GM12892 (cell line): ENCODE results near the gene RICTOR.

Experiments
- POLR2A ChIP-seq: IDR thresholded peaks from 2 replicates; pipeline ENCODE4 v1.6.1; 2011; ENCODE audit warnings: low read depth, low read length, control low read depth
- POLR2AphosphoS5 ChIP-seq: IDR thresholded peaks from 2 replicates; pipeline ENCODE4 v1.6.1; 2011; ENCODE audit warnings: low read depth, low read length, control low read depth
- TAF1 ChIP-seq: IDR thresholded peaks from 2 replicates; pipeline ENCODE4 v1.6.1; 2011; ENCODE audit warnings: low read depth, mild to moderate bottlenecking, control low read depth, low read length, borderline replicate concordance

DNA sequence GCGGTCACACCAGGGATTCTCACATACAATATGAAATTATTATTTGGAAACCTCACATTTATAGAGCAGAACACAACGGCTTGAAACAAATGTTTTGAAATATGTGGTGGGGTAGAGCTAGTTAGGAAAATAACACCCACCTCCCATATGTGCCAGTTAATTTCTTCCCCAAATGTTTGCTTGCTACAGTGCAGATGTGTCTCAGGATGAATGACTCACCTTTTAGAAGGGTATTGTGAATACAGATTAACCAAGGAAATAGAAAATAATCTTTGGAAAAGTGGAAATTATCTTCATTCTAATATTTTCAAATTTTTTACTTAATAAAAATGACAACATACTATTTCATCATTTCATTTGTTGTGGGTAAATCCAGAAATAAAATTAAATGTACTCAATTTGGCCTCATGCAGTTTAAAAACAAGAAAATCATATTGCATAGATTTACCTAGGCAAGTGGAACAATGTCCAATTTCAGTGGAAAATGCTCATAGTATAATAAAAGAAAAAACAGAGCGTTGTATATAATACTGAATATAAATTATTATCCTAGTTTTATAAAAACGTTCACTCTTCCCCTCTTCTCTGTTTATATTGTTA lies 39.3 kb upstream of the RICTOR start:
- no peak for TF ChIP-seq POLR2A
- no peak for TF ChIP-seq TAF1
- no peak for TF ChIP-seq POLR2AphosphoS5
